ENCODE data around the gene UCKL1.
"Not testable (repeated sequence)": the region's sequence is repeated elsewhere in the genome, so short reads cannot be mapped to it uniquely, and the experiment has no call there.

- not testable (repeated sequence) for TF ChIP-seq CTCF, POLR2A (IDR thresholded peaks at IDR 0.05)
These were observed 20.3 kb upstream of the UCKL1 start for GRCh38 chr20:63976511-63976910.
